DMS79 (cell line): ENCODE results near the gene KCNE4.

Experiments used
- DNase-seq: peaks from one replicate; lab custom pipeline; 2025; lab: John Stamatoyannopoulos, UW

KCNE4 gene

DNA sequence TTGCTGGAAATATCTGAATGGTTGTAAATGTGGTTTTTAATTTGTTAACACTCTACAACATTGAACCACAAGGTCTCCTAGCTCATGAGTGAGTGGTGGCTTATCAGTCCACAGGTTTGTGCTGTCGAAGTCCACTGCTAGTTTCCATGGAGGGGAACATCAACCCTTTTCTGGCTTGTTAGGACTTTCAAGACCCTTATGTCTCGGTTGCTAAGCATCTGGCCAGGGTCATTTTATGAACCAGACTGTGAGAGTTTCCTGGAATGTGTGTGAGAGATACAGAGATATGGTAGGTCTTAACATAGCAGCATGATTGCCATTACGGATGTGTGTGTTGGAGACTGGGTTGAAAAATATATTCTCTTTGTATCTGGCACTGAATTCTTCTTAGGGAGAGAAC is 36.9 kb downstream of the KCNE4 start:
- DNase-seq, result no peak

DNA sequence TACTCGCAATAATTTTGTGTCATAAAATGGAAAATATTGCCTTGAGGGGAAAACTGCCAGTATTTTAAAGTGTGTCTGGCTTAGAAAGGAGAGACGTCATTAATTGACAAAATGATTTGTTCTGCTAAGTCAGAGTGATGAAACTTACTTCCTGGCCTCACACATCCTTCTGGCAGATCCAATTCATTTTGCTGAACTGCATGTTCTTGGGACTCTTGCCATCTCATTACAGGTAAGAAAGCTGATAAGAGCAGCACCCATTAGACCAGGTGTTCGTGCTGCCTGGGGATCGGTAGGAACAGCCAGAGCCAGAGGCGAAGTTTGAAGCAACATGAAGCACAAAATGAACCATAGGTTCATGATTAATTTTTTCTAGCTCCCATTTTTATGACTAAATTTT is 38.0 kb downstream of the KCNE4 start:
- DNase-seq, result no peak

DNA sequence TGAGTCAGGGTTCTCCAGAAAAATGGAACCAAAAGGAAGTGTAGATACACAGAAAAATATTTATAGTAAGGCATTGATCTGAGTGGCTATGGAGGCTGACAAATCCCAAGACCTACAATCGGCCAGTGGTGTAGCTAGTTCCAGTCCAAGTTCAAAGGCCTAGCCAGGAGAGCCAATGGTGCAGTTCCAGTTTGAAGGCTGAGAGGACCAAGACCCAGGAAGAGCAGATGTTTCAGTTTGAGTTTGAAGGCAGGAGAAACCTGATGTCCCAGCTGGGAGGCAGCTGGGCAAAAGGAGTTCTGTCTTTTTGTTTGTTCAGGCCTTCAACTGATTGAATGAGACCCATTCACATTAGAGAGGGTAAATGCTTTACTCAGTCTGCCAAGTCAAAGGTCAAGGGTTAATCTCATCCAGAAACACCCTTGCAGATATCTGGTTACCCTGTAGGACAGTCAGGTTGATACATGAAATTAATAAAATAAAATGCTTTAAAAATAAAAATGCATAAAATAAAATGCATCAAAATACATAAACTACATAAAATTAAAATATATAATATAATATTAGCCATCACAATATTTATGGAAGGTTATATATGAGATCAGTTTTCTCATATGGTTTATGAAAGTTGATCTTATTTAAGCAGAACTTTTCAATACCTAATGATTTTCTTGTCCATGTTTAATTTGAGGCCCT is 38.7 kb downstream of the KCNE4 start:
- no peak for DNase-seq

DNA sequence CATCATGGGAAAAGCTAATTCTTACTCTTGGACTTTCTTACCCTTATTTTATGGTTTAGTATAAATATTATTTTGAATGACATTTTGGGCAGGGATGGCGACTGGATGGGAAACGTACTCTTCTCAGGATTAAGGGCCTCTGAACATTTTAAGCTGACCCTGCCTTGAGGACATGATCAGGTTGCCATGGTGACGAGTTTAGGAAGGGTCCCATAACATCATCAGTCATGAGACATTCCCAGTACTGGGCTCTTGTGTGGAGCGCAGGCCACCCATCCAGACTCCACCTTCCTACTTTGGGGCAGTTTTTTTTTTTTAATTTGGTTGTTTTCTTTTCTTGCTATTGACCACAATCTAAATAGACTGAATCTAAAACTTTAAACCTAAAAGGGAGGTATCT is 40.7 kb downstream of the KCNE4 start:
- no peak for DNase-seq

DNA sequence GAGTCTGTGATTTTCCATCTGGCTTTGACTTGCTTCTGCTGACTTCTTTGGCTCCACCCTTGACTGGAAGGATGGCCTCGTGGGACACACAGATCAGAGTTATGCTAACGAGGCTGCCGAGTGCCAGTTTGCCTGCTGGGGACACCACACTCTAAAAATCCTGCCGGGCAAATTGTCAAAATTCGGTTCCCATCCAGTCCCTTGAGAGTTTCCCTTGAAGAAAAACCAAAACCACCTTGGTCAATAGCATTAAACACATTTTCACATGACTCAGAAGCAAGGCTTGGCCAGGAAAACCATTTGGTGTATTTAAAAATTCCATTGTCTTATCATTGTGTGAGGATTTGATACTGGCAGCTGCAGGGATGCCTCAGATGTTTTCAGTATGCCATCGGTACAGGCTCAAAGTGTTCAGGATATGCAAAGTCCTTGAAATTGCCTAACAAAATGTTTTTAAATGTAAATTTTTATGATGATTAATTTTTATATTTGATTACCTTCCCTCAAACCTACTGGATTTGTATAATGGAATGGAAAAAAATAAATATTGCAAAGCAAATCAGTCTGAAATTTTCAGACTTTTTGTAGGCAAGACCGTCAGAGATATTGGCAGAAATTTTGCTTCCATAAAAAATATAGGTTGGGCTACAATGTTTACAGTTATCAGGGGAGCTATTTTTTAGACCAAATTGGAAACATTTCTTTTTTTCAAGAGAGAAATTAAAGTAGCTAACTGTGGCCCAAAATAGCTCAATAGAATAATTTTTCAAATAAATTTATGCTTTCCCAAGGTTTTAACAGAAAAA is 41.6 kb downstream of the KCNE4 start:
- no peak for DNase-seq

DNA sequence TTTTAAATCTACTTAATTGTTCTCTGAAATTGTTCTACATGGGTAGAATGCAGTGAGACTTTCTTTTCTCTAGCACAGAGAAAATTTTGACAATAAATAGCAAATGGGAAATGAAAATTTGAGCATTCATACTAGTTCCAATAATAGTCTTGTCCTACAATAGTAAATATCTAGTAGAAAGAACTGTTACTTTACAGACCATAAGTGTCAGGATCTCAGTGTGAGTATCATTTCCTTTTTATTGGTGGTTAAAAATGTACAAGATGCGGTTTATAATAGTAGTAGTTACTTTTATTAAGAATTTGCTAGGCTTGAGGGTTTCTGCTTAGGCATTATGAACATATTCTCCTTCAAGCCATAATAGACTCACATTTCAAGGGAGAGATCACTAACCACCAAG is 43.2 kb downstream of the KCNE4 start:
- DNase-seq, result no peak

DNA sequence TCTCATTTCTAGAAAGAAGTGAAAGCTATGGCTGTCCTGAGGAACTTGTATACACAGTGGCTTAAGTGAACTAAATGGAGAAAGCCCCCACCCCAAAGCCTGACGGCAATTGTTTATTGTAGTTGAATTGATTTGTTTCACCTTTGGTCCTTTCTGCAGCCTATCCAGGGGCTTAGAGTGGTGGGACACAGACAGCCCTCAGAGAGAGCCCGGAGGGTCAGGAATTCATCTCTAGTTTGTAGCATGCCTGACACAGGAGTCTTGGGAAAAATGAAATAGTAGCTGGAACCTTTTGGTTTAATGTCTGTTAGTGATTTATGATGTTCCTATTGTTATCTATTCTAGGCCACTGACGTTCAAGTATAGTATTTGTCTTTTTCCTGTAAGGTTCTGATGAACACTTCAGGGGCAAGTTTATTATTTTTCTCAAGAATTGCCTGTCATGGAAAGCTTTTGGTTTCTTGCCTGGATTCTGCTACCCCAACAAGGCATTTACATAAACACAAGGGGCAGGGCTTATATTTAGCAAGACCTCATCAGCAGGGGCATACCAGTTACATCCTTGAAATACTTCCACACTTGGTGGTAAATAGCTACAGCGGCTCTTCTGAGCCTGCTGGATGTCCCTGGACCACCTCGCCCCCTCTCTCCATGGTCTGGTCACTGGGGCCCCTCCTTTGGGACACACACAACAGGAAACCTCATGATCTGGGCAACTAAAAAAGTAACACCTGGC is 44.4 kb downstream of the KCNE4 start:
- DNase-seq, result no peak

DNA sequence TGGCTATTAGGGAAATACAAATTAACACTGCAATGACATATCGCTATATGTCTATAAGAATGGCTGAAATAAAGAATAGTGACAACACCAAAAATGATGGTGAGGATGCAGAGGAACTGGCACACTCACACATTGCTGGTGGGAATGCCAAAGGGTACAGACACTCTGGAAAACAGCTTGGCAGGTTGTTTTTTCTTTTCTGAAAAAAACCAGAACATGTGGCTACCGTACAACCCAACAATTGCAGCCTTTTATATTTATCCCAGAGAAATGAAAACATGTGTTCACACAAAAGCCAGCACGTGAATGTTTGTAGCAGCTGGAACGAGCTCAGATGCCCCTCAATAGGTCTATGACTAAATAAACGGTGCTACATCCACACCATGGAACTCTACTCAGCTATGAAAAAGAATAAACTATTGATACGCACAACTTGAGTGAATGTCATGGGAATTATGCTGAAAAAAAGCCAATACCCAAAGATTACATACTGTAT is 45.9 kb downstream of the KCNE4 start:
- no peak for DNase-seq

DNA sequence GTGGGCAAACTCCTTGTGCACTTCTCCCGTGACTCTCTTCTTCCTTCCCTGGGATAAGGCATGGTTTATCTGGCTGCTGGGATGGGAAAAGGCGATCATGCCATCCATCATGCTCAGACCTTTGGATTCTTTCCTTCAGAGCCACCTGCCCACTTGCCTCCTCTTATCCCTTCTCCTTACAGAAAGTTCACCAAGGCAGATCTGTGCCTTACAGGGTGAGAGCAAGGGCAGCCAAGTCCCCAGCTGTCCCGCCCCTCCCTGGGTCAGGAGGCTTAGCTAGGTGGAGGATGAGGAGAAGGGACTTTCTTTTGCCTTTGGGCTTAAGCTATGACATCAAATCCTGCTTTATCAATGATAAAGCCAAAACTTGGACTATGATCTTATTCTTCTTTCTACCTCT is 47.6 kb downstream of the KCNE4 start:
- DNase-seq, result no peak

DNA sequence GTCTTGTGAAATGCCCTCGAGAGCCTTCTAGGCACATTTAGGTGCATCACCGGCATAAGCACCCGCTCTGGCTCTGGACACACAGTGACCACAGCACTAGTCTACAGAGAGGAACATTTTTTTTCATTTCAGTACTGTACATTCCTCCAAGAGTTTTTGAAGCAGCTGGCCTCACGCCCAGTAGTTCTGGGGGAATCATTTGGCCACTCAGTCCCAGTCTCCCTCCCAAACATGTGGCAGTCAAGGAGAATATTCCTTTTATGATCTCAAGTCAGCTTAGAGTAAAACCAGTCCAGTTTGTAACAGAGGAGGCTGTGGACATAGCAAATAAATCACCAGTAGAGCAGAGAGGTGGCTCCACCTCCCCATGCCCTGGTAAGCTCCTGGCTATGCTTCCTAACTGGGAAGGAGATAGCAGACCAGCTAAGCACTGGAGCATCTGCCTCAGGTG is 48.1 kb downstream of the KCNE4 start:
- no peak for DNase-seq

DNA sequence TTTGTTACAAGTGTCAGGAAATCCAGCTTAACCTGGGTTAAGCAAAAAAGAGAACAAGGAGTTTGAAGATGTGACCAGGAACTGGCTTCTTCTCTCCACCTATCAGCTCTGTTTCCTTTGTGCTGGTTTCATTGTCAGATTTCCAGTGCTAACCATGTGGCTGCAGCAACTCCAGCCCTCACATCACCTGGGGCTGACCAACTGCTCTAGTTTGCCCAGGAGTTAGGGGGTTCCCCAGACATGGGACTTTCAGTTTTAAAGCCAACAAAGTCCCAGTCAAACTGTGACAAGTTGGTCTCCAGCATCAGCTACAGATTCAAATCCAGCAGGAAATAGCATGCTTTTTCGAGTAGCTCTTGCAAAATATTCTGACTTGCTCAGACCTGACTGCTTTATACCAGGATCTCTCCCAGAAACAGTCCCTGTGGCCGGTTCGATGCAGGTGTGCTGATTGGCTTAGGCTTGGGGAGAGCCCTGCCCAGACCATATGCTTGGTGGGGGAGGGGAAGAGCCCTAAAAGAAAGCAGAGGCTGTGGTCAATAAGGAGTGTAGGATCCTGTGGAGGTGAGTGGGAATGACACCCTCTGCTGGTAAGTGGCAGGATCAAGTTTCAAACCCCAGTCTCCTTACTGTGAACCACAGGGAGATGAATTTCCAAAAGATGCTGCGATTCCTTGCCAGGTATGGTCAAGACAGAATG is 49.5 kb downstream of the KCNE4 start:
- no peak for DNase-seq

DNA sequence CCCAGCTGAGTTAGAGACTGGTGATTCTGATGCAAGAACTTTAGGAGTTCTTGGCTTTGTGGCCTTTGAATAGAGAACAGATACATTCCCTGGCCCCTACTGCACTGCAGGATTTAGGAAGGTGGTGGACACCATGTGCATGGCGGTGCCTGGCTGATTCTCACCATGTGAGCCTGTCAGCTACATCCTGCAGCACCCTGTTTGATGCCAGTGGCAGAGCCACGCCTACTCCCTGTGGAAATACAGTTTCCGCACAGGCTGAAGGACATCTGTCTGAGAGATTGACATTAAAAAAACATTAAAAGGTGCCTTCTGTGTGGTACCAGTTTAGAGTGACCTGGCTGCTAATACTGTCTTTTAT is 50.0 kb downstream of the KCNE4 start:
- DNase-seq, result no peak

DNA sequence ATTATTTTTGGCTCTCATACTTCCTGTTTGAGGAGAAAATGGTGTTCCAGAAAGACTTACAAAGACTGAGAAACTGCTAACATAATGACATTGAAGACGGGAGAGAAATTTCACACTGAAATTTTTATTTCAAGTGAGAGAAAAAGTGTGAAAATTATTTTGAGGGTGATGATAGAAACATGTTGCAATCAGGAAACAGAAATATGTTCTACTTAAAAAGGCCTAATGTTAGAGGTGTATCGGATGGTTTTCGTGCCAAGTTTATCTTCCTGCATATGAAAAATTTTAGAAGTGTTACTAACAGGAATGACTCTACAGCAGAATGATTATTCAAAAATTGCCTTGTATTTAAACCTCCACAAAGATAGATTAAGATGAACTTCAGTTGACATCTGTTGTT is 50.5 kb downstream of the KCNE4 start:
- no peak for DNase-seq

DNA sequence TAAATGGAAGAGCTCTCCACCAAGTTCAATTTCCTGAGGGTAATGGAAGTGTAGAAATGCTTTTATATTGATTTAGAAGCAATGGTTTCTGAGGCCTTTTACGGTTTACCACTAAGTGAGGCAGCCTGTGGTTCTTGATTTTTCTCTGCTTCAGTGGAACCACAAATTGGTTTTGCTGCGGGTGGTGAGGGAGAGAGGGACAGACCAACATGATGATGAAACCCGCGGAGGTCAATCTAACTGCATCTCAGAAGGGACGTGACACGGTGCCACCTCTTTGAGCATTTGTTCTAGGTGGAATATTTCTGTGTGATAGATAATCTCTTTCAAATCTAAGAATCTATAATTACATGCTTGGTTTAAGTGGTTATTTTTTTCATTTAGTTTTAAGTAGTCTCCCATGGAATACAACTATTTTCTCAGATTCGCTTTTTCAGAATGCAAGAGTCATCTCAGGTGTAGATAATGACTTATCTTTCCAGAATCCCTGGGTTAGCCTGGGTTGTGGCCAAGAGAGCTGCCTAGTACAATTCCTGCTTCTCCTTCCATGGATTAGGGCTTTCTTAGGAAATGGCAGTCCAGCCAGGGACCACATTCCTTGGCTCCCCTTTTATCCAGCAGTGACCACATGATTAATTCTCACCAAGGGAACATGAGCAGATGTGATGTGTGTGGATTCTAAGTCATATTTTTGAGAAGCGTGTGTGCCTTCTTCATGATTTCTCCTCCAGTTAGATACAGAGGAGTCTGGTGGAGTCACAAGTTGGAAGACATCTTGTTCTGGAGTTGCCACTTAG is 52.5 kb downstream of the KCNE4 start:
- DNase-seq, result no peak
